ENCODE measurements around the gene CDAN1.
"Not testable (repeated sequence)": the region's sequence is repeated elsewhere in the genome, so short reads cannot be mapped to it uniquely, and the experiment has no call there.

Gene CDAN1

GRCh38 chr15:42736793-42737528 lies at the start of gene CDAN1:
Gene CDAN1 (minus strand): TSS chr15:42737128. CDS start chr15:42737102, 26 bp downstream.
- DNase-seq, result peak; percentile 44

- DNase-seq, result no peak
These were observed 48.6 kb upstream of the CDAN1 start for GRCh38 chr15:42785569-42785968.

- DNase-seq, result no peak
These were observed 47.8 kb upstream of the CDAN1 start for GRCh38 chr15:42784705-42785104.

GRCh38 chr15:42782716-42783115 lies 45.8 kb upstream of the CDAN1 start:
- no peak for DNase-seq

GRCh38 chr15:42775416-42775815 lies 38.5 kb upstream of the CDAN1 start:
- DNase-seq, result no peak

GRCh38 chr15:42772901-42773300 lies 36.0 kb upstream of the CDAN1 start:
- DNase-seq, result no peak

GRCh38 chr15:42772144-42772543 lies 35.2 kb upstream of the CDAN1 start:
- no peak for DNase-seq

- not testable (repeated sequence) for DNase-seq
These were observed 29.2 kb upstream of the CDAN1 start for GRCh38 chr15:42766109-42766508.

GRCh38 chr15:42764154-42764731 lies 27.3 kb upstream of the CDAN1 start:
- DNase-seq, result not testable (repeated sequence)

GRCh38 chr15:42761813-42762212 lies 24.9 kb upstream of the CDAN1 start:
- not testable (repeated sequence) for DNase-seq

- no peak for DNase-seq
These were observed 23.8 kb upstream of the CDAN1 start for GRCh38 chr15:42760759-42761158.

- no peak for DNase-seq
These were observed 22.2 kb upstream of the CDAN1 start for GRCh38 chr15:42759093-42759492.

- no peak for DNase-seq
These were observed 13.4 kb upstream of the CDAN1 start for GRCh38 chr15:42750306-42750705.

- no peak for DNase-seq
These were observed 12.3 kb upstream of the CDAN1 start for GRCh38 chr15:42749266-42749665.

GRCh38 chr15:42744195-42744594 lies 7.3 kb upstream of the CDAN1 start:
- no peak for DNase-seq

- DNase-seq, result no peak
These were observed 5.2 kb upstream of the CDAN1 start for GRCh38 chr15:42742149-42742548.

GRCh38 chr15:42741710-42742109 lies 4.8 kb upstream of the CDAN1 start:
- DNase-seq, result no peak

- DNase-seq, result no peak
These were observed 801 bp upstream of the CDAN1 start for GRCh38 chr15:42737529-42738328.

- no peak for DNase-seq
These were observed 643 bp downstream of the CDAN1 start for GRCh38 chr15:42736178-42736792.

GRCh38 chr15:42735382-42736165 lies 1.4 kb downstream of the CDAN1 start:
- no peak for DNase-seq

GRCh38 chr15:42734076-42734672 lies 2.8 kb downstream of the CDAN1 start:
- DNase-seq, result no peak

- no peak for DNase-seq
These were observed 3.9 kb downstream of the CDAN1 start for GRCh38 chr15:42733027-42733426.
